IMR-90 (cell line): Measurements from ENCODE around the gene HS6ST2. TPM values are rescaled to one million over a fixed set of nuclear protein-coding genes. Genes with fewer than 3 reads are reported as not detected.

Experiments
- ATAC-seq: fragments of 200-7000 bp; cut with Tn5 transposase; 2 replicates; pipeline ENCODE4 v1.9.1; 2020; ENCODE audit warnings: low read depth, mild to moderate bottlenecking, moderate library complexity
- BruUV-seq: library from RNA; stranded (reverse); fragments of 400-500 nt; replicated peaks from 2 replicates; lab custom pipeline; 2021; lab: Mats Ljungman, UMichigan
- CTCF ChIA-PET: fragments of 300-600 bp; formaldehyde crosslinking; extraction: SDS; loops from one replicate; lab custom pipeline; 2021; ENCODE audit warnings: antibody characterized with exemption; lab: Yijun Ruan, JAX
- POLR2A ChIA-PET: fragments of 300-600 bp; sonication (Branson Sonifier 250); formaldehyde crosslinking; loops from one replicate; lab custom pipeline; 2022; ENCODE audit warnings: antibody characterized with exemption; ENCODE audit not compliant: unreplicated experiment; lab: Charles Lee
- DNase-seq: peaks from one replicate; pipeline ENCODE4 v3.0.0; 2013
- H2AFZ ChIP-seq: replicated peaks from 2 replicates; pipeline ENCODE3; 2013; ENCODE audit warnings: low read length, mild to moderate bottlenecking; ENCODE audit not compliant: poor library complexity
- H2AK5ac ChIP-seq: 2 replicates; pipeline ENCODE4 v1.6.1; 2013; ENCODE audit warnings: low read depth, low read length, inconsistent platforms
- H2AK9ac ChIP-seq: replicated peaks from 2 replicates; pipeline ENCODE3; 2013; ENCODE audit warnings: mild to moderate bottlenecking, low read depth, low read length, moderate library complexity; ENCODE audit not compliant: poor library complexity
- H2BK120ac ChIP-seq: 2 replicates; pipeline ENCODE4 v1.6.1; 2013; ENCODE audit warnings: low read depth, low read length, inconsistent platforms
- H2BK15ac ChIP-seq: 3 replicates; pipeline ENCODE4 v1.6.1; 2013; ENCODE audit warnings: low read depth, low read length, inconsistent platforms
- H2BK20ac ChIP-seq: 2 replicates; pipeline ENCODE4 v1.6.1; 2013; ENCODE audit warnings: low read depth, mild to moderate bottlenecking, inconsistent platforms, low read length, moderate library complexity
- H2BK5ac ChIP-seq: 2 replicates; pipeline ENCODE4 v1.6.1; 2013; ENCODE audit warnings: mild to moderate bottlenecking, low read depth, low read length, inconsistent platforms; ENCODE audit not compliant: poor library complexity, severe bottlenecking
- H3K14ac ChIP-seq: replicated peaks from 2 replicates; pipeline ENCODE4 v1.6.1; 2013; ENCODE audit warnings: low read depth, low read length, inconsistent platforms
- H3K18ac ChIP-seq: 2 replicates; pipeline ENCODE4 v1.6.1; 2013; ENCODE audit warnings: low read depth, low read length, control low read depth
- H3K23ac ChIP-seq: 2 replicates; pipeline ENCODE4 v1.6.1; 2013; ENCODE audit warnings: low read depth, low read length, inconsistent platforms
- H3K27ac ChIP-seq: 2 replicates; pipeline ENCODE4 v1.5.1; 2013; ENCODE audit warnings: mild to moderate bottlenecking, control low read depth, low read length; ENCODE audit not compliant: insufficient read depth
- H3K27me3 ChIP-seq: 2 replicates; pipeline ENCODE4 v1.6.1; 2013; ENCODE audit warnings: low read length; ENCODE audit not compliant: control insufficient read depth, insufficient read depth
- H3K36me3 ChIP-seq: 2 replicates; pipeline ENCODE4 v1.6.1; 2013; ENCODE audit warnings: low read length, mixed read lengths; ENCODE audit not compliant: control insufficient read depth, insufficient read depth
- H3K4ac ChIP-seq: 2 replicates; pipeline ENCODE4 v1.6.1; 2013; ENCODE audit warnings: low read depth, low read length, inconsistent platforms
- H3K4me1 ChIP-seq: 2 replicates; pipeline ENCODE4 v1.6.1; 2013; ENCODE audit warnings: low read length, mixed read lengths; ENCODE audit not compliant: control insufficient read depth, insufficient read depth
- H3K4me2 ChIP-seq: 2 replicates; pipeline ENCODE4 v1.6.1; 2013; ENCODE audit warnings: low read depth, mild to moderate bottlenecking, control low read depth, low read length, moderate library complexity
- H3K4me3 ChIP-seq: 2 replicates; pipeline ENCODE4 v1.5.1; 2013; ENCODE audit warnings: low read depth, mild to moderate bottlenecking, control low read depth, low read length, moderate library complexity; ENCODE audit not compliant: insufficient read depth
- H3K56ac ChIP-seq: 2 replicates; pipeline ENCODE4 v1.6.1; 2013; ENCODE audit warnings: low read length, inconsistent platforms; ENCODE audit not compliant: insufficient read depth; ENCODE audit errors: extremely low read depth
- H3K79me1 ChIP-seq, 2 experiments: 2 replicates each; pipeline ENCODE4 v1.6.1; 2013; ENCODE audit warnings: low read length in 2 of 2, inconsistent platforms in 1 of 2, low read depth in 1 of 2
- H3K9ac ChIP-seq: 2 replicates; pipeline ENCODE4 v1.6.1; 2013; ENCODE audit warnings: low read depth, low read length, control low read depth
- H3K9me1 ChIP-seq: 2 replicates; pipeline ENCODE4 v1.6.1; 2013; ENCODE audit warnings: low read length, inconsistent platforms; ENCODE audit not compliant: insufficient read depth
- H3K9me3 ChIP-seq: 2 replicates; pipeline ENCODE4 v1.6.1; 2013; ENCODE audit warnings: low read length; ENCODE audit not compliant: control insufficient read depth, insufficient read depth
- H4K20me1 ChIP-seq: 2 replicates; pipeline ENCODE4 v1.6.1; 2013; ENCODE audit warnings: low read length, inconsistent platforms; ENCODE audit not compliant: insufficient read depth
- H4K5ac ChIP-seq: 2 replicates; pipeline ENCODE4 v1.6.1; 2013; ENCODE audit warnings: mild to moderate bottlenecking, low read depth, low read length, control low read depth
- H4K8ac ChIP-seq, 2 experiments: 2 replicates each; pipeline ENCODE4 v1.6.1; 2013; ENCODE audit warnings: low read depth in 2 of 2, low read length in 2 of 2, control low read depth in 1 of 2, inconsistent platforms in 1 of 2
- H4K91ac ChIP-seq: 2 replicates; pipeline ENCODE4 v1.6.1; 2013; ENCODE audit warnings: low read depth, low read length, inconsistent platforms; ENCODE audit not compliant: insufficient read depth
- BHLHE40 ChIP-seq: fragments of 150-350 bp; IDR thresholded peaks from 2 replicates; pipeline ENCODE4 v1.6.1; 2016; ENCODE audit warnings: mild to moderate bottlenecking, low read depth, low read length
- CEBPB ChIP-seq: IDR thresholded peaks from 2 replicates; pipeline ENCODE4 v1.6.1; 2012; ENCODE audit warnings: low read depth, low read length, improper control_type of control experiment
- ELK1 ChIP-seq: fragments of 150-350 bp; IDR thresholded peaks from 2 replicates; pipeline ENCODE4 v1.6.1; 2016; ENCODE audit warnings: low read depth, mild to moderate bottlenecking, low read length, moderate library complexity, borderline replicate concordance
- FOS ChIP-seq: fragments of 150-350 bp; IDR thresholded peaks from 2 replicates; pipeline ENCODE4 v1.6.1; 2016; ENCODE audit warnings: low read depth, low read length
- MAFK ChIP-seq: IDR thresholded peaks from 2 replicates; pipeline ENCODE4 v1.6.1; 2012; ENCODE audit warnings: low read depth, low read length, improper control_type of control experiment
- MAZ ChIP-seq: IDR thresholded peaks from 2 replicates; pipeline ENCODE4 v1.6.1; 2012; ENCODE audit warnings: low read depth, mild to moderate bottlenecking, low read length, improper control_type of control experiment, moderate library complexity, borderline replicate concordance
- RAD21 ChIP-seq: IDR thresholded peaks from 2 replicates; pipeline ENCODE4 v1.6.1; 2012; ENCODE audit warnings: low read length, improper control_type of control experiment
- RCOR1 ChIP-seq: IDR thresholded peaks from 2 replicates; pipeline ENCODE4 v1.6.1; 2012; ENCODE audit warnings: mild to moderate bottlenecking, low read length, improper control_type of control experiment; ENCODE audit not compliant: insufficient replicate concordance
- SMC3 ChIP-seq: fragments of 150-350 bp; IDR thresholded peaks from 2 replicates; pipeline ENCODE4 v1.6.1; 2016; ENCODE audit warnings: low read depth, mild to moderate bottlenecking, antibody characterized with exemption, low read length, moderate library complexity
- WGBS, 2 experiments: methylation state at CpG; one replicate each; pipeline versions ENCODE4 v1.1.5 to v1.1.7; 2013; ENCODE audit warnings: missing lambda C conversion rate in 2 of 2; ENCODE audit not compliant: insufficient read length in 1 of 2; ENCODE audit errors: extremely low coverage in 2 of 2; 5-methylcytosine and 5-hydroxymethylcytosine counted together
- dilution Hi-C: fragments of 300-500 bp; cut with HindIII; formaldehyde crosslinking; loops from one replicate; pipeline ENCODE4 v1.14.3; 2018; ENCODE audit warnings: low sequenced_read_pairs; ENCODE audit not compliant: unreplicated experiment
- in situ Hi-C: fragments of 300-500 bp; cut with MboI; formaldehyde crosslinking; loops from 3 replicates; pipeline ENCODE4 v1.14.3; 2019; ENCODE audit warnings: low sequenced_read_pairs, inconsistent platforms, mixed read lengths
- intact Hi-C: fragments of 100-400 bp; cut with micrococcal nuclease; formaldehyde crosslinking; loops from 2 replicates; pipeline ENCODE4 v1.10.0; 2022
- polyA plus RNA-seq, 3 experiments: library from polyadenylated mRNA; depleted of rRNA; stranded (reverse); fragments of >200 nt; gene quantifications; 2 replicates each; pipeline ENCODE4 v1.2.3, GENCODE V29; 2012; ENCODE audit warnings: low replicate concordance in 1 of 3
- total RNA-seq: library from RNA; depleted of rRNA; stranded (reverse); fragments of >200 nt; gene quantifications from 2 replicates; pipeline ENCODE4 v1.2.3, GENCODE V29; 2012

Gene HS6ST2
- total and polyA plus RNA-seq, 2 of the 4 experiments (the other 2 are of a cell fraction): not detected

GRCh38 chrX:132956421-132957210 is 1.8 kb downstream of the HS6ST2 start (continued):
- TF ChIP-seq FOS: no peak

- Histone ChIP-seq H3K36me3 (no peaks in the 10 kb centered on the region), H3K4me1 (no peaks in the 10 kb centered on the region), H4K91ac (no peak overlapping the region), H3K9me1 (no peaks in the 10 kb centered on the region), H3K56ac (no peak overlapping the region), H3K79me1 (no peaks in the 10 kb centered on the region), H3K4me2 (no peak overlapping the region), H3K27me3 (peaks cover 21% of the 10 kb centered on the region), H3K9ac (no peak overlapping the region), H2AFZ (no peak overlapping the region), H4K5ac (no peak overlapping the region), H2BK15ac (no peak overlapping the region), H3K27ac (no peak overlapping the region), H3K4ac (no peak overlapping the region), H3K9me3 (peaks cover 5% of the 10 kb centered on the region; the same call in 1 of the 2 replicates), H3K4me3 (no peak overlapping the region), H2AK9ac (no peak overlapping the region), H4K8ac (no peak overlapping the region), H3K23ac (no peak overlapping the region), H2BK5ac (no peak overlapping the region), H3K14ac (no peak overlapping the region), H3K18ac (no peak overlapping the region), H4K20me1 (no peaks in the 10 kb centered on the region), H2AK5ac (no peak overlapping the region), H2BK20ac (no peak overlapping the region), H2BK120ac (no peak overlapping the region)
- no TSS peak for BruUV-seq
- TF ChIP-seq BHLHE40: no peak
- TF ChIP-seq RCOR1: no peak
- TF ChIP-seq ELK1: no peak
- no peak for TF ChIP-seq FOS
- TF ChIP-seq CEBPB: no peak
- no peak for TF ChIP-seq MAZ
- TF ChIP-seq MAFK: no peak
- TF ChIP-seq SMC3: no peak
- TF ChIP-seq RAD21: no peak
- ChIA-PET POLR2A (no interaction called here), CTCF (no interaction called here)
- in situ Hi-C loops (no loop called here), dilution Hi-C loops (no loop called here), intact Hi-C loops (no loop called here)
- DNase-seq: no peak
- no peak for ATAC-seq
- no CpG with 5 or more reads among the region's 11 CpGs for WGBS, 2 experiments
These were observed 2.7 kb downstream of the HS6ST2 start for GRCh38 chrX:132955690-132956089.
